ENCODE results near the gene HS6ST3. TPM values are rescaled to one million over a fixed set of nuclear protein-coding genes. Genes with fewer than 3 reads are reported as not detected.

HS6ST3 gene
- total RNA-seq, 1 donor from 2014 or later: 1.3 TPM

DNA sequence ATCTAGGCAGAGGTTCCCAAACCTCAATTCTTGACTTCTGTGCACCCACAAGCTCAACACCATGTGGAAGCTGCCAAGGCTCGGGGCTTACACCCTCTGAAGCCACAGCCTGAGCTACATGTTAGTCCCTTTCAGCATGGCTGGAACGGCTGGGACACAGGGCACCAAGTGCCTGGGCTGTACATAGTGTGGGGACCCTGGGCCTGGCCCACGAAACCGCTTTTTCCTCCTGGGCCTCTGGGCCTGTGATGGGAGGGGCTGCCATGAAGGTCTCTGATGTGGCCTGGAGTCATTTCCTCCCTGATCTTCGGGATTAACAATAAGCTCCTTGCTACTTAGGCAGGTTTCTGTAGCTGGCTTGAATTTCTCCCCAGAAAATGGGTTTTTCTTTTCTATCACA, 108.1 kb downstream of the HS6ST3 start:
- peaks cover 2% of the 10 kb centered on the region for H3K27me3 Mint-ChIP-seq (ENCODE audit: unreplicated experiment)
- TF ChIP-seq, protein P1, sequence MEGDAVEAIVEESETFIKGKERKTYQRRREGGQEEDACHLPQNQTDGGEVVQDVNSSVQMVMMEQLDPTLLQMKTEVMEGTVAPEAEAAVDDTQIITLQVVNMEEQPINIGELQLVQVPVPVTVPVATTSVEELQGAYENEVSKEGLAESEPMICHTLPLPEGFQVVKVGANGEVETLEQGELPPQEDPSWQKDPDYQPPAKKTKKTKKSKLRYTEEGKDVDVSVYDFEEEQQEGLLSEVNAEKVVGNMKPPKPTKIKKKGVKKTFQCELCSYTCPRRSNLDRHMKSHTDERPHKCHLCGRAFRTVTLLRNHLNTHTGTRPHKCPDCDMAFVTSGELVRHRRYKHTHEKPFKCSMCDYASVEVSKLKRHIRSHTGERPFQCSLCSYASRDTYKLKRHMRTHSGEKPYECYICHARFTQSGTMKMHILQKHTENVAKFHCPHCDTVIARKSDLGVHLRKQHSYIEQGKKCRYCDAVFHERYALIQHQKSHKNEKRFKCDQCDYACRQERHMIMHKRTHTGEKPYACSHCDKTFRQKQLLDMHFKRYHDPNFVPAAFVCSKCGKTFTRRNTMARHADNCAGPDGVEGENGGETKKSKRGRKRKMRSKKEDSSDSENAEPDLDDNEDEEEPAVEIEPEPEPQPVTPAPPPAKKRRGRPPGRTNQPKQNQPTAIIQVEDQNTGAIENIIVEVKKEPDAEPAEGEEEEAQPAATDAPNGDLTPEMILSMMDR (IDR thresholded peaks at IDR 0.05; ENCODE audit: partially characterized antibody, unreplicated experiment): no peak
- no peaks in the 10 kb centered on the region for H3K9me3 Mint-ChIP-seq (ENCODE audit: unreplicated experiment)
- no peak overlapping the region for H3K27ac Mint-ChIP-seq (ENCODE audit: unreplicated experiment)
- peaks cover 6% of the 10 kb centered on the region for H3K36me3 Mint-ChIP-seq (ENCODE audit: unreplicated experiment)
- H3K4me3 Mint-ChIP-seq (ENCODE audit: unreplicated experiment): no peak overlapping the region
- no peaks in the 10 kb centered on the region for H3K4me1 Mint-ChIP-seq (ENCODE audit: low read depth, unreplicated experiment)
- no peak for DNase-seq

DNA sequence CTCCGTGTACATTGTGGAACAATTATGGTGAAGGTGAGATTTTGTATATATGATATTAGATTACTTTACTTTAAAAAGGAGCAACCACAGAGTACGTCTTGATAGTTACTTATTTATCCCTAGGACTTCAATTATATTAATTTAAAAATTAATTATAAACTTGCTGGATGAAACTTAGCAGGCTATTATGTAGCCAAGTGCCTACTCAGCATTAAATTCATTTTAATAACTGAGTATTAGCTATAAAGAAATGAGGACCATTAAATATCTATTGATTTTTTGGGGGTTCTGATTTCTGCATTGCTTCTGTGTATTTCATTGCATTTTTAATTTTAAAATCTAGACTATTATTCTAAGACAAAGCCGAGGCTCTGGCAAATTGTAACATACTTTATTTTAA, 109.4 kb downstream of the HS6ST3 start:
- DNase-seq: no peak
- Mint-ChIP-seq H3K27me3 (ENCODE audit: unreplicated experiment) (peaks cover 2% of the 10 kb centered on the region), H3K4me1 (ENCODE audit: low read depth, unreplicated experiment) (no peaks in the 10 kb centered on the region), H3K36me3 (ENCODE audit: unreplicated experiment) (peaks cover 6% of the 10 kb centered on the region), H3K27ac (ENCODE audit: unreplicated experiment) (no peak overlapping the region), H3K9me3 (ENCODE audit: unreplicated experiment) (no peaks in the 10 kb centered on the region), H3K4me3 (ENCODE audit: unreplicated experiment) (no peak overlapping the region)
- TF ChIP-seq, protein P1 (IDR thresholded peaks at IDR 0.05; ENCODE audit: partially characterized antibody, unreplicated experiment): no peak

DNA sequence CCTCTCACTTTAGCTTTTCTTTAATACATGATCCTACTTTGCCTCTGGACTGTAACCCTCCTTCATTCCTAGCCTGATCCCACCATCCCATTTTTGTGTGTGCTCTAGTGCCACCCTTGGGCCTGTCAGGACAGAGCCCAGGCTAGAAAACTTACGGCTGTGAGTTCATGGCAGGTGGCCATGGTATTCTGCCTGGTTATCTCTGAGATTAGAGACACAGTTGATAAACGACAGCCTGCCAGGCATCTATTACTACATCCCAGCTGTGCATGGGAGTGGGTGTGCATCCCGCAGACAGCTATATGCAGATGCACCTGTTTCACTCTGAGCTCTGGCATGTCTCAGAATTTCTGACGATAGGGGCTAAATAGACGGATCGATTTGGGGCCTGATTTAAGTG, 110.9 kb downstream of the HS6ST3 start:
- peaks cover 6% of the 10 kb centered on the region for H3K36me3 Mint-ChIP-seq (ENCODE audit: unreplicated experiment)
- H3K9me3 Mint-ChIP-seq (ENCODE audit: unreplicated experiment): no peaks in the 10 kb centered on the region
- H3K4me1 Mint-ChIP-seq (ENCODE audit: low read depth, unreplicated experiment): no peaks in the 10 kb centered on the region
- TF ChIP-seq, protein P1 (IDR thresholded peaks at IDR 0.05; ENCODE audit: partially characterized antibody, unreplicated experiment): no peak
- H3K4me3 Mint-ChIP-seq (ENCODE audit: unreplicated experiment): no peak overlapping the region
- DNase-seq: no peak
- no peaks in the 10 kb centered on the region for H3K27me3 Mint-ChIP-seq (ENCODE audit: unreplicated experiment)
- no peak overlapping the region for H3K27ac Mint-ChIP-seq (ENCODE audit: unreplicated experiment)

DNA sequence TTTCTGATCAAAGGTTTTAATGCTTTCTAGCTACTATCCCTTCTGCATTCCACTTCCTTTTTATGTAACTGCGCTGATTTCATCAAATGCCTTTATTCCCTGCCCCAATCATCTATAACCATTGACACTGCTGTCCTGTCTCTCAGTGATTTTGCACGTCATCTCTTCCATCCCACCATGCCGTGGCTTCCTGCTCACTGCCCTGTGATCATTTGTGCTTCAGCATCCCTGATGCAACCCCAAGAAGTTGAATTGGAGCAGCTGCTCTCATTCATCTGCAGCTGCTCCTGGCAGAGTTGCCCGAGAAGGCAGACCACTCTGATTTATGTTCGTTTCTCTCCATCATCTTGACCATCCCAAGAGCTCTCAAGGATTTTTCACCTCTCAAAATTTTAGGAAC, 112.4 kb downstream of the HS6ST3 start:
- H3K4me1 Mint-ChIP-seq (ENCODE audit: low read depth, unreplicated experiment): no peaks in the 10 kb centered on the region
- TF ChIP-seq, protein P1 (IDR thresholded peaks at IDR 0.05; ENCODE audit: partially characterized antibody, unreplicated experiment): no peak

DNA sequence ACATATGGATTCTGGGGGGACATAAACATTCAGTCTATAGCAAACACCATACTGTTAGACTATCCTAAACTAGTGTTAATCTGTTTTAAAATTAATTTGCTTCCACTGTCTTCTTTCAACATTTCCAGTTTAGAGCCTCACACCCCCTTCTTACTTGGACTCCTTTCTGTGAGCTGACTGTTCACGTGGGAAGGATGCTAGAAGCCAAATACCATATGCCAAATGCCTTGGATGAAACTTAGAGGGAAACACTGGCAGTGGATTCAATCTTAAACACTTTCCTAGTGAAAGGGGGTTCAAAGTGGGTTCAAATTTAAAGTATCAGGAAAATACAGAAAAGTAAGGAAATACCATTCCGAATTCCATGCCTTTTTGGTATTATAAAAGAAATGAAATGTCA, 113.6 kb downstream of the HS6ST3 start:
- Mint-ChIP-seq H3K27ac (ENCODE audit: unreplicated experiment) (no peak overlapping the region), H3K4me1 (ENCODE audit: low read depth, unreplicated experiment) (no peaks in the 10 kb centered on the region), H3K9me3 (ENCODE audit: unreplicated experiment) (no peaks in the 10 kb centered on the region), H3K27me3 (ENCODE audit: unreplicated experiment) (no peaks in the 10 kb centered on the region), H3K4me3 (ENCODE audit: unreplicated experiment) (no peak overlapping the region), H3K36me3 (ENCODE audit: unreplicated experiment) (peaks cover 5% of the 10 kb centered on the region)
- no peak for DNase-seq
- TF ChIP-seq, protein P1 (IDR thresholded peaks at IDR 0.05; ENCODE audit: partially characterized antibody, unreplicated experiment): no peak

More for the DNA sequence above, 112.4 kb downstream of the HS6ST3 start:
- Mint-ChIP-seq H3K27ac (ENCODE audit: unreplicated experiment) (no peak overlapping the region), H3K4me3 (ENCODE audit: unreplicated experiment) (no peak overlapping the region), H3K9me3 (ENCODE audit: unreplicated experiment) (no peaks in the 10 kb centered on the region), H3K27me3 (ENCODE audit: unreplicated experiment) (no peaks in the 10 kb centered on the region), H3K36me3 (ENCODE audit: unreplicated experiment) (peaks cover 6% of the 10 kb centered on the region)
- no peak for DNase-seq
